NB4 (cell line): ENCODE data around the gene PDCD6IP.

Experiments used
- CTCF ChIP-seq: IDR thresholded peaks from one replicate; pipeline ENCODE4 v1.5.1; 2012; ENCODE audit warnings: low read depth, low read length
- MAX ChIP-seq: IDR thresholded peaks from 2 replicates; pipeline ENCODE4 v1.6.1; 2011; ENCODE audit warnings: low read depth, low read length
- MYC ChIP-seq: IDR thresholded peaks from 2 replicates; pipeline ENCODE4 v1.6.1; 2011; ENCODE audit warnings: low read depth, low read length
- POLR2A ChIP-seq: IDR thresholded peaks from 2 replicates; pipeline ENCODE4 v1.6.1; 2011; ENCODE audit warnings: mild to moderate bottlenecking; ENCODE audit not compliant: insufficient read length; ENCODE audit errors: extremely low read depth

GRCh38 chr3:33887478-33887877, 89.0 kb downstream of the PDCD6IP start:
- no peak for TF ChIP-seq POLR2A
- TF ChIP-seq CTCF, result no peak
- TF ChIP-seq MAX, result no peak
- no peak for TF ChIP-seq MYC
